ENCODE data around the gene OLAH.

The OLAH gene

DNA sequence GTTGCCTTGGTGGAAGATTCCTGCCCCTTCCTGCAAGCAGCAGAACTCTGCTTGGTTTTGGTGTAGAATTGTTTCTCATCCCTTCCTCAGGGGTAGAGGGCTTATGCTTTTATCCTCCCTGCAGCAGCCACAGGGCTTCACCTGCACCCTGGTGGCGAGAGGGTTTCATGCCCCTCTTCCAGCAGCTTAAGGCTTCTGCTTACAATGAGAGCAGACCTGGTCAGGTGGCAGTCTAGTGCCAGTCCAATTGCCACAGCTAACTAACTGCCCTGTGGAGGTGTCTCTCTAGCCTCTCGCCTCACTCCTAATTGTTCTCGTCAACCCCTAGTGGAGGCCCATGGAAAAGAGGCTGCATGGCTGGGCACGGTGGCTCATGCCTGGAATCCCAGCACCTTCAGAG is 25.5 kb downstream of the OLAH start:
- DNase-seq (ENCODE audit: low spot score) = no peak

DNA sequence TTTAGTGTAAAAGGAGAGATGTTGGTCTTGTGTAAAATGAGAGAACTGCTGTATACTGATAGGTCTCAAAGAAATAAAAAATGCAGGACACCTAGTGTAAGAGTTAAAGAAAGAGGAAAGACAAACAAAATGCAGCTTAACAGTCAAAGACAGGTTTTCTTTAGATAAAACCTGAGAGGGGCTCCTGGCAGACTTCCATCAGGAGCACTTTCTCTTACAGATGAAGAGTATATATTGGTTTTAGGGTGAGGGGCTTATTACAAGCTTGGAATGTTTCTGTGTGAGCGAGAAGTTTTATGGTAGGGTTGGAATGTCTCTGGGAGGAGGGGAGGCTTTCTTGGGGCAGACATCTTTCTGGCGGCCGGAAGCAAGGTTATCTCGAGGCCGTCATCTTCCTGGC is 28.6 kb downstream of the OLAH start:
- no peak for DNase-seq (ENCODE audit: low spot score)

DNA sequence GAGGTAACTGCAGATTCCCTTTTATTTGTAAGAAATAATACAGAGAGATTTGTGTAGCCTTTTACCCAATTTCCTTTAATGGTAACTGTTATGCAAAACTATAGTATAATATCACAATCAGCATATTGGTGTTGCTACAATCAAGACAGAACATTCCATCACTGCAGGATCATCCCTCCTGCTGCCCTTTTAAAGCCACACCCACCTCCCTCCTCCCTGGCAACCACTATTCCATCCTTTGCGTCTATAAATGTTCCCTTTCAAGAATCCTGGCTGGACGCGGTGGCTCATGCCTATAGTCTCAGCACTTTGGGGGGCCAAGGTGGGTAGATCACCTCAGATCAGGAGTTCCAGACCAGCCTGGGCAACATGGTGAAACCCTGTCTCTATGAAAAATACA is 31.7 kb downstream of the OLAH start:
- no peak for DNase-seq (ENCODE audit: low spot score)

DNA sequence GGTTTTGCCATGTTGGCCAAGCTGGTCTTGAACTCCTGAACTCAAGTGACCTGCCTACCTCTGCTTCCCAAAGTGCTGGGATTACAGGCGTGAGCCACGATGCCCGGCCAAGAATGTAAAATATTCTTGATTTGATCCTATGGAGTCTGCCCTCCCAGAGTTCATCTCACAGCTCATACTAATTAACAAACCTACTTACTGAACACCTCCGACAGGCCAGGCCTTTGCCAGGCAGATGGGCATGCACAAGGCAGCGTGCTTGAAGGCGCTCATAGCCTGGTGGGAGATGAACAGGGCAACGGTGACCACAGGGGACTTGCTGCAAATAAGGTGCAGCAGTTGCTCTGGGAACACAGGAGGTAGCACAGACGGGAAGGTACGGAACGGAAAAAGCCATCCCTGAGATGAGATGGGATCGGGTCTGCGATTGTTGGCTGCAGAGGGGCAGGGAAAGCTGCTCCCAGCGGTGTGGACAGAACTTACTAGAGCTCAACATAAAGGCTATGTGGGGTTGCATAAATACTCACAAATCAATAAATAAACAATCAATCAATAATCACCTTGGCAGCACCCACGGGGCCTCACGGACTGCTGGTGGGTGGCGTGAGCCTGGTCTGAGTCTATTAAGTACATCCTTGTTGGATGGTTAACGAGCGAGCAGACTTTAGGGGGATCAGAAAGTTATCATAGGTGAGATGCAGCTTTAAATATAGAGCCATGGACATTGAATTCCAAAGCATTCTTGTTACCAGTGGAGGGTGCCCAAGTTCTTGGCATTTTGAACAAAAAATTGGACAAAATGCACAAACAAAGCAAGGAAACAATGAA is 40.1 kb downstream of the OLAH start:
- DNase-seq (ENCODE audit: low spot score) = no peak

DNA sequence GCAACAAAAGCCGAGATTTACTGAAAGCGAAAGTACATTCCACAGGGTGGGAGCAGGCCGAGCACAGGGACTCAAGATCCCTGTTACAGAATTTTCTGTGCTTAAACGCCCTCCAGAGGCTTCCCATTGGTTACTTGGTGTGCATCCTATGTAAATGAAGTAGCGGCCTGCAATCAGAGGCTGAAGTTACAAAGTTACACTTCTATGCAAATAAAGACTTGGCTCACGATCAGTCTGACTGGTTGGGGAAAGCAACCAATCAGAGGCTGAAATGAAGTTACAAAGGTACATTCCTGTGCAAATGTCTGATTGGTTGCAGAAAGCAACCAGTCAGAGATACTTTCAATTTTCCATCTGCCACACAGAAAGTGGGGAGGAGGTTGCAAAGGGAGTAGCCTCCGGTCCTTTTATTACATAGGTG is 40.8 kb downstream of the OLAH start:
- peak; percentile 78 for DNase-seq (ENCODE audit: low spot score)

DNA sequence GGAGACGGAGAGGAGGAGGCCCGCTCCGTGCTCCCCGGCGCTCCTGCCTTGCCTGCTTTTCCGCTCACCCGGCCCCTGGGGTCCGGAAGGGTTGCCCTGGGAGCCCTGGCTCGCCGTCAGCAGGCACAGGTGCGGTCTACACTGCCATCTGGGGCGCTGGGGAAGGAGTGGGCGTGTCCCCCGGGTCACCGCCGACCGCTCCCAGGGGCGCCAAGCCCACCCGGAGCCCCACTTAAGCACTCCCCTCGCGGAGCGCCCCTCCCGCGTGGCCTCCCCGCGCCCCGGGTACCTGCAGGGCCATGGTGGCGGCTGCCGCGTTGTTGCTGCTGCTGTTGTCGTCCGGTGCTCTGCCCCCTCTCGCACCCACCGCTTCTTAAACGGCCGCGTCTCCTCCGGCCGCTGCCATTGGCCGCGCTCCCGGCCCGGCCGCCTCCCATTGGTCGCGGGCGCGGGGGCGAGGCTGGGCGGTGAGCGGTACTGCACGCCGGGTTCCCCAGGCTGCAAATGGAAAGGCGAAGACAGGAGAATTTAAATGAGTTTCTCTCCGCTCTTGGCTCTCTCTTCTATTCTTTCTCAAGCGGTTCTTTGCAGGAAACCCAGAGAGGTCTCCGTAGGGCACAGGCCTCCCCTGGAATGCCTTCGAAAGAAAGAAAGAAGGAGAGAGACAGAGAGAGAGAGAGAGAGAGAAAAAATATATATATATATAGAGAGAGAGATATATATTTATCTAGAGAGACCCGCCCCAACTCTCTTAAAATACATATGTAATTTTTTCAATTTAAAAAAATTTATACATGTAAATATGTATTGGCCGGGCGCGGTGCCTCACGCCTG is 44.9 kb downstream of the OLAH start, which contains the start of gene ACBD7:
TSS of gene ACBD7 (minus strand) at position 349 of the 834 bp plus-strand sequence. CDS start at position 301, 48 bp downstream.
- DNase-seq (ENCODE audit: low spot score) = peak; percentile 89

DNA sequence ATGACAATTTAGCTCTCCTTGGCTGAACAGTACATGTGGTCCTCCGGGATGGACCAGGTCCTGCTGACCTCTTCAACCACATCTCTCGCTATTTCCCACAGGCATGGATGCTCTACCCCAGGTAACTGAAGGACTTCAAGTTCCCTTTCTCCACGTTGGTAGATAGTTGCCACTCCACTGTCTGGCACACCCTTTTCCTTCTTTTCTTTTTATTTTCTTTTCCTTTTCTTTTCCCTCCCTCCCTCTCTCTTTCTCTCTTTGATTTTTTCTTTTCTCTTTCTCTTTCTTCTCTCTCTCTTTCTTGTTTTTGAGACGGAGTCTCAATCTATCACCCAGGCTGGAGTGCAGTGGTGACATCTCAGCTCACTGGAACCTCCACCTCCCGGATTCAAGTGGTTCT is 47.7 kb downstream of the OLAH start:
- DNase-seq (ENCODE audit: low spot score) = no peak

DNA sequence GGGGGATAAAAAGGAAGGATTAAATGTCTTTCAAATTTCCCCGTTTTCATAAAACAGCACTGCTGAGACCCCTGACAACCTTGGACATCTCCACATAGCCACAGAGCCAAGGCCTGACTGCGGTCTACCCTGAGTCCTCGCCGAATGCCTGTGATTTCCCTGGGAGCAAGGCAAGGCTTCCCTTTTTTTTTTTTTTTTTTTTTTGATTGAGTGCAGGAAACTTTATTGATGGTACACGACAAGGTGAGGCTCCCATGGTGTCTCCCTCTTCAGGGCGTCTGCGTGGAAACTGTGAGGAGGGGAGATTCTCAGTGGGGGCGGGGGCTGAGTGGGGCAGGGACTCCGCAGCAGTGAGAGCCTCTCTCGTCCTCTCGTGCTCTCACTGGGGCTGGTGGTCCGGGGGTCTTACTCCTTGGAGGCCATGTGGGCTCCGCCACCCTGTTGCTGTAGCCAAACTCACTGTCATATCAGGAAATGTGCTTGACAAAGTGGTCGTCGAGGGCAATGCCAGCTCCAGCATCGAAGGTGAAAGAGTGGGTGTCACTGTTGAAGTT is 49.2 kb downstream of the OLAH start:
- no peak for DNase-seq (ENCODE audit: low spot score)

DNA sequence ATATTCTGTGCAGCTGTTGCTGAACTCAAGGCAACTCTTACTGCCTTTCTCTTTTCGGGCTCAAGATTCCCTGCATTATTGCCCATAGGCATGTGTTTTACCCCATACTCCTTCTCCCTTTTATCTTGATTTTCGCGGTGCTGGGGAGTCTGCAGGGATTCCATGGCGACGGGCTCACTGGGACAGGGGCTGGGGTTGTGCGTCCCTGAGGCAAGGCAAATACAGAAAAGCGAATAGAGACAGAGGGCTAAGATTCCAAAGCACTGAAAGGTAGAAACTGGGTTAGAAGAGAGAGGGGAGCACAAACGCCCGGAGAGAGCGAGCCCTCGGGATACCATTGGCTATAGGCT is 52.9 kb downstream of the OLAH start:
- DNase-seq (ENCODE audit: low spot score) = no peak

DNA sequence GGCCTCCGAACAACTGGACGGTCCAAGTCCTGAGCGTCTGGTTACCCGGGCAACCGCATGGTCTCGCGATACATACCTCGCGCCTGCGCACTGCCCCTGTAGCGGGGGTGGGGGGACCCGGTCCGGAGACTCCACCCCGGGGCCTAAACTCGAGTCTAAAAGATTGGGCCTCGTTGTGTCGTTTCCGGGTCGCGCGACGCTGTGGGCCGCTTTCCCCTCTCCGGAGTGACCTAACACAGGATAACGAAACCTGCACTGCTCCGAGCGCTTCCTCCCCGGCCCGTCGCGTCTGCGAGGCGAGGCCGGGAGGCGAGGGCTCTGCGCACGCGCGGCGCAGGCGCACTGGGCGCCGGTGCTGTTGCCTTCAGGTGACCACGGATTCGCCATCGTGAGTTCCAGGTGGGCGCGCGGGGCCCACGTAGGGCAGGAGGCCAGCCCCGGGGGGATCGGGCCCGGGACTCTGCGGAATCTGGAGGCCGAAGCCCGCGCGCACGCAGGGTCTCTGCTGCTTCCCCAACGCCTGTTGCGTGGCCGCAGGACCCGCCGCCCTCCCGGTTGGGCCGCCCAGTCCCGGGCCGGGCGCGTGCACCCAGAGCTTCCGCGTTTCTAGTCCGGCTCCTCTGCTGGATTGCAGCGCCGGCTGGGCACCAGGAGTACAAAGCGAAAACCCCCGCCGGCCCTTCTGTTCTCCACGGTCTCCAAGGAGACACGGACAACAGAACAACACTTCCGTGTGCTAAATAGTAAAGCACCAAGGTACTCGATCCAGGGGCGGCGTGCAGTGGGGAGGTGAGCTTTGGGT is 53.5 kb downstream of the OLAH start, which contains the start of gene RPP38:
TSS of gene RPP38 (plus strand) at position 345 of the 802 bp plus-strand sequence. CDS start 5,960 bp downstream, outside the sequence.
- peak; percentile 97 for DNase-seq (ENCODE audit: low spot score)

DNA sequence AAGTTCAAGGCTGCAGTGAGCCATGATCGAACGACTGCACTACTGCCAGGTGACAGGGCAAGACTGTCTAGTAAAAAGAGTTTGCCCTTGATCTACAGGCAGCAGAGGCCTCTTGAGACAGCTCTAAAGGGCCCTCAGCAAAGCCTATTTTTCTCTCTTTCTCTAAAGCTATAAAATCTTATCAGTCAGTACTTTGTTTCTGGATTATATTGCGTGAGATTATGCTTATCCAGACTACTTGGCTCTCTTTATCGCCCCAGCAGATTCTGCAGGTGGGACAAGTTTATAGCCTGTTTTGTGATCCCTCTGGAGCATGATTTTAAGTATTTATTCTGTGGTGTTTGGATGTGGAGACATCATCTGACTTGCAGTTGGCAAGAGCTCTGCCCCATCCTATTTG is 56.1 kb downstream of the OLAH start:
- DNase-seq (ENCODE audit: low spot score) = no peak

DNA sequence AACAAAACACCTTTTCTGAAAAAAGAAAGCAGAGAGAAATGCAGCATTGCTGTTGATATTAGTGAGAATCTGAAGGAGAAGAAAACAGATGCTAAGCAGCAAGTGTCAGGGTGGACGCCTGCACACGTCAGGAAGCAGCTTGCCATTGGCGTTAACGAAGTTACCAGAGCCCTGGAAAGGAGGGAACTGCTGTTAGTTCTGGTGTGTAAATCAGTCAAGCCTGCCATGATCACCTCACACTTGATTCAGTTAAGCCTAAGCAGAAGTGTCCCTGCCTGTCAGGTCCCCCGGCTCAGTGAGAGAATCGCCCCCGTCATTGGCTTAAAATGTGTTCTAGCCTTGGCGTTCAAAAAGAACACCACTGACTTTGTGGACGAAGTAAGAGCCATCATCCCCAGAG is 59.8 kb downstream of the OLAH start:
- no peak for DNase-seq (ENCODE audit: low spot score)

DNA sequence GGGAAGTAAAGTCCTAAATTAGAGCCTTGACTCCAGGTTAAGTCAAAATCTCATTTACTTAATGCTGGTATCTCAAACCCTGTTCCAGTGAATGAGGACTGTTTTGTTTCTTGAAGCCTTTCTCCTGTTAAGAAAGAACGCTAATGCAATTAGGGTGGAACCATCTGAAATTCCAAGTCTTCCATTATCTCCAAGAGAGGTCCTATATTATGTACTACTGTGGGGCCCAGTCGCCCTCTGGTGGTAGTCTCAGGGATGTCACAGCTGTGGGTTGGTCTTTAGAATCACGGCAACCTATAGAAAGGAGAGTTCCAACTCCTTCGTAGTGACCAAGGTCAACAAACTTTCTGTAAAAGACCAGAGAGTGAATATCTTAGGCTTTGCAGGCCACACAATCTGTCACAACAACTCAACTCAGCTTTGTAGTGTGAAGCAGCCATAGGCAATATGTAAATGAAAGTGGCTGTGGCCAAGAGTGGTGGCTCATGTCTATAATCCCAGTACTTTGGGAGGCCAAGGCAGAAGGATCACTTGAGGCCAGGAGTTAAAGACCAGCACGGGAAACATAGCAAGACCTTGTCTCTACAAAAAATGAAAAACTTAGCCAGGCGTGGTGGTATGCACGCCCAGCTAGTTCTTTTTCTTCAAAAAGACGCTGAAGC is 62.7 kb downstream of the OLAH start:
- peak; percentile 76 for DNase-seq (ENCODE audit: low spot score)

DNA sequence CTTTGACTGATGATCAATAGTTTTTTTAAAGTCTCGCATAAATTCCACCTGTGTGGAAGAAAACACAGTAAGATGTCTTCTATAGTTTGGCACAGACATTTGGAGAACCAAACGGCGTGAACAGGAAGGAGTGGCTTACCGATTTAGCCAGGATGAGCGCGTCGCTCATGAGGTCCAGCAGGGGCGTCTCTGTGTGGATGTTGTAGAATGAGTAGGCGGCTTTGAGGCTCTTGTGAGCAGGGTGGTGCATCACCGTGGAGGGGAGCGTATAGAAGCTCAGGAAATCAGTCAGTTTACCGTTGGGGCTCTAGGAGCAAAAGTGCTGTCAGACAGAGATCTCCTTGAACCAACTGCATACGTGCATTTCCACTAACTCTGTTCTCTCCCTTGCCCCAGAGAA is 68.9 kb downstream of the OLAH start:
- DNase-seq (ENCODE audit: low spot score) = no peak

DNA sequence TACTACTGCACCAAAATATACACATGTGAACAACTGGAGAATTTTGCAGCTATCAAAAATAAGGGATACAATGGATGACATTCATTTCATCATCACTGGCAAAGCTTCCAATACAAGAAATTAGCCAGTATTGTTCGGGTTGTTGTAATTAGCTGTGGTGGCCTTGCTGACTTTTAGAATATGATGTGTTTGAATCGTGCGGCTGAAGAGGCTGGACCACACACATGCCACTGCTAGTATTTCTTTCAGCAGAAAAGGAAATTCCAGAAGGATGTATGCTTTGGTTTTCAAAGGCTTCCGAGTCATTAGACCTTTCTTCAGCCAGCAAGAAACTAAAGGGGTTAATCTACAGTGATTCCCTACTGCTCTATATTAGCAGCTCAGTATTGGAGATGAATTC is 70.0 kb downstream of the OLAH start:
- DNase-seq (ENCODE audit: low spot score) = no peak

DNA sequence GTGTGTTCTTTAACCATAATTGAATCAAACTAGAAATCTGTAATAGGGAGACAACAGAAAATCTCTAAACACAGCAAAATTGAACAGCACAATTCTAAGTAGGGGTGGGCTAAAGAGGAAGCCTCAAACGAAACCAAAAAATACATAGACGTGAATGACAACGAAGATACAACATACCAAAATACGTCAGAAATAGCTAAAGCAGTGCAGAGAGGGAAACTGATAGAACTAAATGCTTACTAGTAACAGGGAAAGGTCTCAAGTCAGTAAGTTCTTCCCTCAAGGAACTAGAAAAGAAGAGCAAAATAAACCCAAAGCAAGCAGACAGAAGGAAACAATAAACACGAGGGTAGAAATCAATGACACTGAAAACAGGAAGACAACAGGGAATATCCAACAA is 72.5 kb downstream of the OLAH start:
- no peak for DNase-seq (ENCODE audit: low spot score)

DNA sequence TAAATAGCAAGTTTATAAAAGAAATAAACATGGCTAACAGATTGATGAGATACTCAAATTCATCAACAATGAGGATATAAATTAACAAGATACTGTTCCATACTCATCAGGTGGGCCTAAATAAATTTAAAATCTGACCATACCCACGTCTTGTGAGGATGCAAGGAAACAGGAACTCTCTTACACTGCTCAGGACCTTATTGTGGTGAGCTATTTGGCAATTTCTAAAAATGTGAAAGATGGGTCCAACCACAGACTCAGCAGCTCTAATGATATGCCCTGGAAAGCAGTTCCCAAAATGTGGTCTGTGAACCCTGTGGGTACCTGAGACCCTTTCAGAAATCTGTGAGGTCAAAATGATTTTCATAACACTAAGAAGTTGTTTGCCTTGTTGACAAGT is 74.9 kb downstream of the OLAH start:
- DNase-seq (ENCODE audit: low spot score) = no peak

DNA sequence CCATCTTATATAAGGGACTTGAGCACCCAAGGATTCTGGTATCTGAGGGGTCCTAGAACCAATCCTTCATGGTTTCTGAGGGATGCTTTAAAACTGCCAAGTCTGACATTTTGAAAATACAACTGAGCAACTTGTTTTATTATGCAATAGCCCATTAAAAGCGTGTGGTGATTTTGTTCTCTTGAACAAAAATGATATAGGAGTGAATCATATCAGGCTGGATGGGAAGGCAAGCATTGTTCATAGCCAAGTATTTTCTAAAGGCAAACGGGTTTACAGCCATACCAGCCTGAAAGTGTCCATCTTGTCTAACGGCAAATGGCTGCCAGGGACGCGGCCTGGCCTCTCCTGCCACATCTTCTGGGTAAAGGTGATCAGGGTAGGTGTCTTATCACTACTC is 76.8 kb downstream of the OLAH start:
- DNase-seq (ENCODE audit: low spot score) = no peak

DNA sequence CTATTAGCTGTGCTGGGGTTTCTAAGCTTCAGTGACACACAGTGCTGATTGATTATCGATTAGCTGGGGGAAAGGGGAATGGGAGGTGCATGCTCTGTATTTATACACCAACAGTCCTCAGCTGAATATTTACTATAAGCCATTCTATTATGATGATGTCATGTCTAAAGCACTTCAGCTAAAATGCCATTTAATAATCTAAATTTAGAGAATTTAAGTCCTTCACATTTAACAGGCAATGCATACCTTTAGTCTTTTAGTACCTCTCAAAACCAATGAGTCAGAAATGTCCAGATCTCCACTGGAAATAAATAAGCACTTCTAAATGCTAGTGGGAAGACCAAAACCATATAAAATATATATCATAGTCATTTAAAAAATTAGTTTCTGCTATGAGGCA is 78.0 kb downstream of the OLAH start:
- no peak for DNase-seq (ENCODE audit: low spot score)

DNA sequence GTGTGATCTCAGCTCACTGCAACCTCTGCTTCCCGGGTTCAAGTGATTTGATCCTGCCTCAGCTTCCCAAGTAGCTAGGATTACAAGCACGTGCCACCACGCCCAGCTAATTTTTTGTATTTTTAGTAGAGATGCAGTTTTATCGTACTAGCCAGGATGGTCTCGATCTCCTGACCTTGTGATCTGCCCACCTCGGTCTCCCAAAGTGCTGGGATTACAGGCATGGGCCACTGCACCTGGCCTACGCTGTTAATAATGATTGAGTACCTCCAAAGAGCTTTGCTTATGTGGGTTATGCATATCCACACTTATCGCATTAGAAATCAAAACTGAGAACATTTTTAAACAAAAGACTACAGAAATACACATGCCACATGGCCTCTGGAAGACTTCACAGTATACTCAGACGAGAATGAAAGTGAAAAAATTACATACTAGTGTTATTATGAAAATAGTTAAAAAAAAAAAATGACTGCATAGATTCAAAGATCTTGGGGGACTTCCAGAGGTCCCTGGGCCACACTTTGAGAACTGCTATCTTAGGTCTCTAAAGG is 78.8 kb downstream of the OLAH start:
- no peak for DNase-seq (ENCODE audit: low spot score)

Data from Ammon's horn (tissue), 1 donor.